ENCODE data around the gene BAIAP3. TPM values are rescaled to one million over a fixed set of nuclear protein-coding genes. Genes with fewer than 3 reads are reported as not detected.
"Not testable (repeated sequence)": the region's sequence is repeated elsewhere in the genome, so short reads cannot be mapped to it uniquely, and the experiment has no call there.

BAIAP3 gene, protein sequence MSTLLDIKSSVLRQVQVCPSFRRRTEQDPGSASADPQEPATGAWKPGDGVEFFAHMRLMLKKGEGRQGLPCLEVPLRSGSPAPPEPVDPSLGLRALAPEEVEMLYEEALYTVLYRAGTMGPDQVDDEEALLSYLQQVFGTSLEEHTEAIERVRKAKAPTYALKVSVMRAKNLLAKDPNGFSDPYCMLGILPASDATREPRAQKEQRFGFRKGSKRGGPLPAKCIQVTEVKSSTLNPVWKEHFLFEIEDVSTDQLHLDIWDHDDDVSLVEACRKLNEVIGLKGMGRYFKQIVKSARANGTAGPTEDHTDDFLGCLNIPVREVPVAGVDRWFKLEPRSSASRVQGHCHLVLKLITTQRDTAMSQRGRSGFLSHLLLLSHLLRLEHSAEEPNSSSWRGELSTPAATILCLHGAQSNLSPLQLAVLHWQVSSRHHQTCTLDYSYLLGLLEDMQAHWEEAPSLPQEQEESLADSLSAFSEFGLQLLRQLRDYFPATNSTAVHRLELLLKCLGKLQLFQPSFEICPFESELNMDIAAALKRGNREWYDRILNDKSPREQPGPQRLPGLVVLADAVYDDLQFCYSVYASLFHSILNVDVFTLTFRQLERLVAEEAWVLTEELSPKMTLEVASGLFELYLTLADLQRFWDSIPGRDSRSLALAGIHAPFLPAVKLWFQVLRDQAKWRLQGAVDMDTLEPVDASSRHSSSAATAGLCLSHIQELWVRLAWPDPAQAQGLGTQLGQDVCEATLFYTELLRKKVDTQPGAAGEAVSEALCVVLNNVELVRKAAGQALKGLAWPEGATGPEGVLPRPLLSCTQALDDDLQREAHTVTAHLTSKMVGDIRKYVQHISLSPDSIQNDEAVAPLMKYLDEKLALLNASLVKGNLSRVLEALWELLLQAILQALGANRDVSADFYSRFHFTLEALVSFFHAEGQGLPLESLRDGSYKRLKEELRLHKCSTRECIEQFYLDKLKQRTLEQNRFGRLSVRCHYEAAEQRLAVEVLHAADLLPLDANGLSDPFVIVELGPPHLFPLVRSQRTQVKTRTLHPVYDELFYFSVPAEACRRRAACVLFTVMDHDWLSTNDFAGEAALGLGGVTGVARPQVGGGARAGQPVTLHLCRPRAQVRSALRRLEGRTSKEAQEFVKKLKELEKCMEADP
- polyA plus RNA-seq (ENCODE audit: insufficient read length in 4 of 4): 1 to 10 TPM; 3.9 to 8.5 (median 4.7) TPM

DNA sequence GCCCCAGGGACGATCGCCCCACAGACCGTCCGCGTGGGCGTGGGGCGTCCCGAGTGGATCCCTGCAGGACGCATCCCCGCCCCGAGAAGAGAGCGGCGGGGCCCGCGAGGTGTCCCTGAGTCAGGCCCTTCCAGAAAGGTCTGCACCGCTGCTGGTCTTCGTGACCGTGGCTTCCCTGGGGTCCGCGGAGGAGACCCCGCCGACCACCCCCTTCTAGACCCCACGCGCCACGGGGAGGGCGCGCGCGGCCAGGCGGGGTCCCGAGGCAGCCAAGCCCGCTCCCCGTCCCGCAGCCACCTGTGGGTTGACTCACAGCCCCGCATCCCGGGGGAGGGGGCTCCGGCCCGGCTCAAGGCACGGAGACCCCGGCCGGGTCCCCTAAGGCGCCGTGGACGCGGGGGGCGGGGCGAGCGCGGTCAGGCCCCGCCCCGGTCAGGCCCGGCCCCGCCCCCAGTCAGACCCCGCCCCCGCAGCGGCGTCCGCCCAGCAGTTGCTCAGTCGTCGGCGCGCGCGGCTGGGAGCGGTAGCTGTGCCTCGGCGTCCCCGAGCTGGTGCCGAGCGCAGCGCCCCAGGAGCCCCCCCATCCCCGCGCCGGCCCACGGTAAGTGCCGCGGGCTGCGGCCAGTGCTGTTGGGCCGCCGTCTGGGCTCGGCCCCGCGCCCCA lies at the start of gene BAIAP3:
BAIAP3 (plus strand) TSS at position 497 of the 664 bp plus-strand sequence. CDS start 4,905 bp downstream, outside the sequence.
- DNase-seq (ENCODE audit: low read depth in 4 of 4, low spot score in 3 of 4): no peak

DNA sequence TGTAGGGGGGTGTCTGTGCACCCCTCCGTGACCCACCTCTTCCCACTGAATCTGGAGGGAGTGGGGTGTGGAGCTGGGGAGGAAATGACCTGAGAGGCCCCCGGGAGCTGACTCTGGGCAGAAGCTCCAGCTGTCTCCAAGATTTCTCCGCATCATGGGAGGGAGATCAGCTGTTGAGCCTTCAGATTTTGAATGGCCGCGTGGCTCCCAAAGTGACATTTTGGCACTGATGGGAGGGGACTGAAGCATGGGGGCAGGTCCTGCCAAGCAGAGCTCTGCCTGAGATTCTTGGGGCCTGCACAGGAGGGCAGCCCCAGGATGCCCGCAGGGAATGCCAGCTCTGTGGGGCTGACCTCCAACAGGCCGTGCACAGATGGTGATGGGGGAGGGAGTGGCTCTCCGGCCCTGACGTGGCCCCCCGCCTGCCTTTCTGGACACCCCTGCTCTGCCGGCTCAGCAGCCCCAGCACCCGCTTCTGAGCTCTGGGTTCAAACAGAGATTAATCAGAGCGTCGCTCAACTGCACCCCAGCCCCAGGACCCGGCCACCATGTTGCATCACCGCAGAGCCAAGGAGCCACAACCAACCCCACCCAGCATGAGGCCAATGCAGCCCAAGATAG lies 49.3 kb upstream of the BAIAP3 start:
- no peak for DNase-seq (ENCODE audit: low read depth in 4 of 4, low spot score in 3 of 4)

DNA sequence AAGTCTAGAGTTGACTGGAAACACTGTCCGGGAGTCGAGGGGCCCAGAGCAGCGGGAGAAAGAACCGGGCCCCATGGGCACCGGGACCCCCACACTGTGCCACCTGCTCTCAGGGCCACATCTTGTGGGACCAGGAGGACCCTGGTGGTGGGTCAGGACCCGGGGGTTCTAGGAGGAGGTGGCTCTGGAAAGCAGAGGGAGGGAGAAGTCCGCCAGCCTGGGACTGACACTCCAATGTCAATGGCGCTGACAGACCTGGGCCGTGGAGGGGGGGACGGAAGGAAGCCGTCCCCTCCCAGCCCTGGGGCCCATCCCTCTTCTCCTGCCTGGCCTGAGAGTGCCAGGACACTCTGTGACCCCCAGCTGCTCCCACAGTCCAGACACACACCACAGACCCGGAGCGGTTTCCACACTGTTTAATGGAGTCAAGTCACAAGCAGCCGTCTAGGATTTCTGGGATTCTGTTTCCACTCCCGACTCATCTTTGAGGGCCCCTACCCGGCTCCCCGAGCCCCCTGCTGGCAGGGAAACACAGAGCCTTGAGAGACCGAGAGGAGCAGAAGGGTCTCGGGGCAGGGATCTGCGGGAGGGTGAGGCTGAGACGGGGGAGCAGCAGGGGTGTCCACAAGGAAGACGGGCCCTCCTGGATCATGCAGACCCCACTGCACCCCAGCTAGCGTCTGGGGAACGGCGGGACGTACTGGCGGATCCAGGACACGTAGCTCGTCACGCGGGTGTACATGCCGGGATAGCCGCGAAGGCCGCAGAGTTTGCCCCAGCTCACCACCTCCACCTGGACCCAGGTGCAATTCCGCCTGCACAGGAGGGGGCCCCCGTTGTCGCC lies 47.6 kb upstream of the BAIAP3 start:
- no peak for DNase-seq (ENCODE audit: low read depth in 4 of 4, low spot score in 3 of 4)

DNA sequence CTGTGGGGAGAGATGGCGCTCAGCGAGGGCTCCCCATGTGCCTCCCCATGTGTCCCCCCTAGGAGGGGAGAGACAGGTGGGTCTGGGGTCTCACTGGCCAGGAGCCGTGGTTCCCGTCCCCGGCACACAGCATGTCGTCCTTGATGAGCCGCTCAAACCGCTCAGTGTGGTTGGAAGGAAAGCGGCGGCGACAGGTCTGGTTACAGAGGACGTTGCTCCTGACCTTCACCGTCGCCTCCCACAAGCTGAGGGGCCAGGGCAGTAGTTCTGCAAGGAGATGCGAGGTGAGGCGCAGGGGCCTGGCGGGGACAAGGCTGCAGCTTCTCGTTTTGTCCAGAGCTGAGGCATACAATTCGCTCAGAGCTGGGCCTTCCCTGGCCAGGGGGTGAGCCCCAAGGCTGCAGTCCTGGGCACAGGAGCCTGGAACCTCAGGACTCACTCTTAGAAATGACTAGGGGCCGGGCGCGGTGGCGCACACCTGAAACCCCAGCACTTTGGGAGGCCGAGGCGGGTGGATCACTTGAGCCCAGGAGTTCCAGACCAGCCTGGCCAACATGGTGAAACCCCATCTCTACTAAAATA lies 46.8 kb upstream of the BAIAP3 start:
- DNase-seq (ENCODE audit: low read depth in 4 of 4, low spot score in 3 of 4): no peak

DNA sequence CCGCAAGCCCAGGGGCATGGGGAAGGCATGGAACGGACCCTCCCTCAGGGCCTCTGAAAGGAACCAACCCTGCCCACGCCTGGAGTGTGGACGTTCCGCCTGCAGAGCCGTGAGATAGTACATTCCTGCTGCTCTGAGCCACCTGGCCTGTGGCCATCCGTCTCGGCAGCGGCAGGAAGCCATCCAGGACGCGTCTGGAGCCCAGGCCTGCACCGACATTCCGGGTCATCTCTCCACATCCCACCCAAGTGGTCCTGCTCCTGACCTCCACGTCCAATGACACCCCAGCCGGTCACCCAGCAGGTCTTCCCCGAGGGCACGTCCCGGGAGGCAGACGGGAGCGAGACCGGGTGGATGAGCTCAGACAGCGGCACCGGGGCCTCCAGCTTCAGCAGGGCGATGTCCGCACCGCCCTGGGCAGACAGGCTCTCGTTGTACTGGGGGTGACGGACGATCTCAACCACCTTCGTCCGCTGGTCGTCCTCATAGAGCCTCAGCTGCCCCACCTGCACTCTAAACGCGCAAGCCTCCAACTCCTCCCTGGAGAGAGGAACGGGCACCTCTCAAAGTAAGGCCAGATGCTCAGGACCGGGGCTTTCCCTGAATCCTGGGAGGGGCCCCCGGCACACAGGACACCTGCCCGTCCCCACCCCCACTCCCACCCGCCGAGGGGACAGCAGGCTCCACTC lies 45.3 kb upstream of the BAIAP3 start:
- DNase-seq (ENCODE audit: low read depth in 4 of 4, low spot score in 3 of 4): no peak

DNA sequence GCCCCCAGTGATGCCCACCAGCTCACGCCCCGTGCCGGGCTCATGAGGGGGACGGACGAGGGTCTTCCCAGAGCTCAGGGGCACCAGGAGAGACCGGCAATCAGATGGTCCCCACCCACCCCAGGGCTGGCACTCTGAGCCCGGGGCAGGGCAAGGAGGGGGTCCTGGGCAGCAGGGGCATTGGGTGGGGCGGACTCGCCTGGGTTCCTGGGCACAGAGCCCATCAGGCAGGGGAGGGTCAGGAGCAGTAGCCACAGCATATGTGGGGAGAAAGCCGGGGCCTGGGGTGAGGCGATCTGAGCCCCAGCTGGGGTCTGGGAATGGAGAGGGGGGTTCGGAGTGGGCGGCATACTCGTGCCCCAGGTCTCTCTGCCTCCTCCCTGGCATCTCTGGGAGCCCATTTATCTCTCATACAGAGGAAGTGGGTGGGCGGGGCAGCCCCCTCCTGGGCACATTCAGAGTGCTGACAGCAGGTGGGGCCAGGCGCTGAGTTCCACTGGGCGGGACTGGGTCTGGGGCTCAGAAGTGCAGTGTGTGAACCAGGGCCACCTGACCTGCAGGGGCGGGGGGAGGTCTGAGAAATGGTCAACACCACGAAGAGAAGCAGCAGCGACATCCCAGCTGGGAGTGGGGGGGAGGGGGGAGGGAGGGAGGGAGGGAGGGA lies 44.5 kb upstream of the BAIAP3 start:
- no peak for DNase-seq (ENCODE audit: low read depth in 4 of 4, low spot score in 3 of 4)

DNA sequence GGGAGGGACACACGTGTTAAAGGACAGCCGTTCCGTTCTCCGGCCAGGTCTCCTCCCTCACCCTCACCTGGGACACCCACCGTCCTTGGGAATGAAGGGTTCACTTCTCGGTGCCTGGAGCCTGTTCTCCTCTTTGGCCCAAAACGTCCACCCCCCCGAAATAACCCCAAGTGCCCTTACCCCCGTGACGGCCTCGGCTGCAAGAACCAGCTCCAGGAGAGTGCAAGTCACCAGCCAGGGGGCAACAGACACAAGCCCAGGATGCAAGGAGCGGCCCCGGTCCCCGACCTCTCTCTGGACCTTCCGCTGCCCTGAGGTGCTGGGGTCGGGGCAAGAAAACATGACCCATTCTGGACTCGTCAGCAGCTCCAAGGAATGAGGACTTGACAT lies 44.0 kb upstream of the BAIAP3 start:
- no peak for DNase-seq (ENCODE audit: low read depth in 4 of 4, low spot score in 3 of 4)

DNA sequence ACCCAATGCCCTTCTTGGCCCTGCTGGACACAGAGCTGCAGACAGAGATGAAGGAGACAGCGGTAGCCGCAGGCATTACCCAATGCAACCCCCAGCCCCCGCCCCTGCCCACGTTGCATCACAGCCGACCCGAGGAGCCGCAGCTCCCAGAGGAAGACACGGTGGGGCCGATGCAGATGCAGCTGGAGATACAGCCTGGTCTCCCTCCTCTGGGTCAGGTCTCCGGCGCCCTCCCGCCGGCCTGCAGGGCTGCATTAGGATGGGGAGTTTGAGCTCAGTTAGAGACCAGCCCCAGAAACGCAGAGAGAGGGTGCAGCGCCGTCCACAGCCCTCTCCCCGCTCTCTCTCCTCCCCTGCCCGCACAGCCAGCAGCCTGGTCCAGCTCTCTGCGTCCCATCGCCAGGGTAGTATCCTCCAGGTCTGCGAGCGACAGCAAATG lies 43.4 kb upstream of the BAIAP3 start:
- no peak for DNase-seq (ENCODE audit: low read depth in 4 of 4, low spot score in 3 of 4)

DNA sequence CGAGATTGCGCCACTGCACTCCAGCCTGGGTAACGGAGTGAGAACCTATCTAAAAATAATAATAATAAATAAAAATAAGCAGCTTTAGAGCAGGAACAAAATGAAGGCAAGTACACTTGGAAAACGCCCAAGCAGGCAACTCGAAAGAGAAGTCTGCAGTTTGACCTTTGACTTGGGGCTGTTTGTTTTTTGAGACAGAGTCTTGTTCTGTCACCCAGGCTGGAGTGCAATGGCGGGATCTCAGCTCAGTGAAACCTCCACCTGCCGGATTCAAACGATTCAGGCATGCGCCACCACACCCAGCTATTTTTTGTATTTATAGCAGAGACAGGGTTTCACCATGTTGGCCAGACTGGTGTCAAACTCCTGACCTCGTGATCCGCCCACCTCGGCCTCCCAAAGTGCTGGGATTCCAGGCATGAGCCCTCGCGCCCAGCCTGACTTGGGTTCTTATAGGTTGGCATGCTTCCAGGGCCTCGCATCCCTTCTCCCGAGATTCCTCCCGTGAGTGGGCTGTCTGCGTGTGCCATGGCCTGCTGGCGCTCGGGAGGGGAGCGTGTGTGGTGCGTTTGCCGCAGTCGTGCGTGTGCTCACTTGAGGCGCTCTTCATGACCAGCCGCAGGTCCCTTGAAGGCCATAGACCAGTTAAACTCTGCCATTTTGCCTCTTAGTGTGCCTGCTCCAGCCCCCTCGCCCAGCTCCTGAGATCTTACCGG lies 42.4 kb upstream of the BAIAP3 start:
- no peak for DNase-seq (ENCODE audit: low read depth in 4 of 4, low spot score in 3 of 4)

DNA sequence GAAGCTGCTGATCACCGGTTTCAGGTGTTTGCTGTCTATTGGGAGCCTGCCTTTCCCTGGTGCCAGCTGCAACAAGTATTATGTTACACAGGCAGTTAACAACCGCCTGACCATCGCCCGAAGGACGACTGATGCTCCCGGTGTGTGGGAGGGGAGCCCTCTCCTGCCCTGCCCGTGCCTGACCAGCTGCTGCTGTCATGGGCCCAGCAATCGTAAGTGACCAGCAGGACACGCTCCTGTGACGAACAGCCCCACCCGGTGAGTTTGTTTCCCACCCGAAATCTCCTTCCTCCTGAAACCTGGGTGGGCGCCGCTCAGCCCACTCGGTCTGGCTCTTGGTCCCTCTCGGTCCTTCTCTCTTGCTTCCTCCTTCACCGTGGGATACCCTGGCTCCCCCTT lies 41.9 kb upstream of the BAIAP3 start:
- DNase-seq (ENCODE audit: low read depth in 4 of 4, low spot score in 3 of 4): peak in 1 of 4 donors; percentile 49

DNA sequence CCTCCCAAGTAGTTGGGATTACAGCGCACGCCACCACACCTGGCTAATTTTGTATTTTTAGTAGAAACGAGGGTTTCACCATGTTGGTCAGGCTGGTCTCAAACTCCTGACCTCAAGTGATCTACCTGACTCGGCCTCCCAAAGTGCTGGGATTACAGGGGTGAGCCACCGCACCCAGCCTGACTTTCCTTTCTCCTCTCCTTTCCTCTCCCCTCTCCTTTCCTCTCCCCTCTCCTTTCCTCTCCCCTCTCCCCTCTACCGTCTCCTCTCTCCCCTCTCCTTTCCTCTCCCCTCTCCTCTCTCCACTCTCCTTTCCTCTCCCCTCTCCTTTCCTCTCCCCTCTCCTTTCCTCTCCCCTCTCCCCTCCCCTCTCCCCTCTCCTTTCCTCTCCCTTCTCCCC lies 41.2 kb upstream of the BAIAP3 start:
- DNase-seq (ENCODE audit: low read depth in 4 of 4, low spot score in 3 of 4): not testable (repeated sequence)

DNA sequence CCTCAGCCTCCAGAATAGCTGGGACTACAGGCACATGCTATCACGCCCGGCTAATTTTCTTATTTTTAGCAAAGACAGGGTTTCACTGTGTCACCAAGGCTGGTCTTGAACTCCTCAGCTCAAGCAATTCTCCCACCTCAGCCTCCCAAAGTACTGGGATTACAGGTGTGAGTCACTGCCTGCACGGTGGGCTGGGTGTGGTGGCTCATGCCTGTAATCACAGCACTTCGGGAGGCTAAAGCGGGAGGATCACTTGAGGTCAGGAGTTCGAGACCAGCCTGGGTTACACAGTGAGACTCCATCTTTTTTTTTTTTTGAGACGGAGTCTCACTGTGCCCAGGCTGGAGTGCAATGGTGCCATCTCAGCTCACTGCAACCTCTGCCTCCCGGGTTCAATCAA lies 40.6 kb upstream of the BAIAP3 start:
- DNase-seq (ENCODE audit: low read depth in 4 of 4, low spot score in 3 of 4): not testable (repeated sequence)

DNA sequence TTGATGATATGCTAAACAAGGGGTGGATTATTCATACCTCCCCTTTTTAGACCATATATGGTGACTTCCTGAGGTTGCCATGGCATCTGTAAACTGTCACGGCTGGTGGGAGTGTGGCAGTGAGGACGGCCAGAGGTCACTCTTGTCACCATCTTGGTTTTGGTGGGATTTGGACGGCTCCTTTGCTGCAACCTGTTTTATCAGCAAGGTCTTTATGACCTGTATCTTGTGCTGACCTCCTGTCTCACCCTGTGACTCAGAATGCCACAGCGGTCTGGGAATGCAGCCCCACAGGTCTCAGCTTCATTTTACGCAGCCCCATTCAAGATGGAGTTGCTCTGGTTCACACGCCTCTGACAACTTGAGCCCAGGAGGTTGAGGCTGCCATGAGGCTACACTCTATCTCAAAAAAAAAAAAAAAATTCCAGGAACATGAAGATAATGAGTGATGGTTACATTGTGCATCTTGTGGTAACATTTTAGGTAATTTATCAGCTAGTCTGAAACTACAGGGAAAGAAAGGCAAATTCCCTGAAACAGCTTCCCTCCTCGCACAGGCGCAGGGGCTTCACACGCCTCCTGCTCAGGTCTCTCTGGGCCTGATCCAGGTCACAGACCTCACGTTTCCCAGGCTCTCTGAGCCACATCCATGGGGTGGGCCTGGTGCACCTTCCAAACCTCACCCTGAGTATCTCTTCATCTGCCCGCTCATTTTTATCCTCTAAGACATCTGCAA lies 39.4 kb upstream of the BAIAP3 start:
- DNase-seq (ENCODE audit: low read depth in 4 of 4, low spot score in 3 of 4): no peak

DNA sequence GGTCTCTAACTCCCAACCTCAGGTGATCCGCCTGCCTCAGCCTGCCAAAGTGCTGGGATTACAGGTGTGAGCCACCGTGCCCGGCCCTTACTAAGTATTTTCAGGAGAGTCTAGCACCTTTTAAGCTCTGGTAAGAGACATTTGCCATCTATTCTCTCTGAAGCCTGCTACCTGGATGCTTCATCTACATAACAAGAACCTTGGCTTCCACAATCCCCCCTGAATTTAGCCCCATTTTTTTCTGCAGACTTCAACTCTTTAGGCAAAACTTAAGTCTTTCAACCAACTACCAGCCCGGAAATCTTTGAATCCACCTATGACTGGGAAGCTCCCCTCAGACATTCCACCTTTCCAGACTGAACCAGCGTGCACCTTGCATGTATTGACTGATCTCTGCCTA lies 38.0 kb upstream of the BAIAP3 start:
- DNase-seq (ENCODE audit: low read depth in 4 of 4, low spot score in 3 of 4): no peak

DNA sequence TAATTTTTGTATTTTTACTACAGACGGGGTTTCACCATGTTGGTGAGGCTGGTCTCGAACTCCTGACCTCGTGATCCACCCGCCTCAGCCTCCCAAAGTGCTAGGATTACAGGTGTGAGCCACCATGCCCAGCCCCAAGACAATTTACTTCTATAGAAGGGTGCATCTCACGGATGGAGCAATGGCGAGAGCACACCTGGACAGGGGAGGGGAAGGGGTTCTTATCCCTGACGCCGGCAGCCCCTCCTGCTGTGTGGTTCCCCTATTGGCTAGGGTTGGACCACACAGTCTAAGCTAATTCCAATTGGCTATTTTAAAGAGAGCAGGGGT lies 36.8 kb upstream of the BAIAP3 start:
- not testable (repeated sequence) for DNase-seq (ENCODE audit: low read depth in 4 of 4, low spot score in 3 of 4)

DNA sequence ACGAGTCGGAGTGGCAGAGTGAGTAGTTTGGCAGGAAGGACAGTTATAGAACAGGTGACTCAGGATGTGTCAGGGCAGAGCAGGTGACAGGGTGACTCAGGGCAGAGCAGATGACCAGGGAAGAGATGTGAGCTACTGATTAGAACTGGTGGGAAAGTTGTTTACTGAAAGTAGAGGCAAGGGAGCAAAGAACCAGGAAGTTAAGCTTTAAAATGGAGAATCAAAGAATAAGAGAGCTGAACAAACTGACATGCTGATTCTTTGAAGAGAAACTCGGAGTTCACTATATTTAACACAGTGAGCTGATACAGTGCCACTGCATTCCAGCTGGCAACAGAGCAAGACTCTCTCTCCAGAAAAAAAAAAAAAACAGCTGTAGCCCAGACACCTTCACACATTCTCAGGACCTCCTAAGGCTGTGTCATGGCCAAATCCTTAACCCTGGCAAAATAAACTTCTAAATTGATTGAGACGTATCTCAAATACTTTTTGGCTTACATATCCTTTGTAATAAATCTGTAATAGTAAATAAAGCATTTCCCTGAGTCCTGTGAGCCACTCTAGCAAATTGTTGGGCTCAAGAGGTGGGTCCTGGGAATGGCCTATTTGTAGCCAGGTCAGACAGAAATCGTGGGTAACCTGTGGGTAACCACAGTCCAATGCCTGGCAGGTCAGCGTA lies 36.3 kb upstream of the BAIAP3 start:
- no peak for DNase-seq (ENCODE audit: low read depth in 4 of 4, low spot score in 3 of 4)

Data from right renal pelvis (tissue), 4 donors.